ENCODE measurements around the gene SPSB1.
A peak's percentile ranks its signal among the peaks of the same experiment; 100 is the strongest.

The SPSB1 gene

GRCh38 chr1:9391620-9392019 is 98.9 kb downstream of the SPSB1 start:
- DNase-seq (ENCODE audit: low read depth), result no peak

GRCh38 chr1:9394010-9394409 is 101.3 kb downstream of the SPSB1 start:
- no peak for DNase-seq (ENCODE audit: low read depth)

GRCh38 chr1:9395018-9395417 is 102.3 kb downstream of the SPSB1 start:
- no peak for DNase-seq (ENCODE audit: low read depth)

DNA sequence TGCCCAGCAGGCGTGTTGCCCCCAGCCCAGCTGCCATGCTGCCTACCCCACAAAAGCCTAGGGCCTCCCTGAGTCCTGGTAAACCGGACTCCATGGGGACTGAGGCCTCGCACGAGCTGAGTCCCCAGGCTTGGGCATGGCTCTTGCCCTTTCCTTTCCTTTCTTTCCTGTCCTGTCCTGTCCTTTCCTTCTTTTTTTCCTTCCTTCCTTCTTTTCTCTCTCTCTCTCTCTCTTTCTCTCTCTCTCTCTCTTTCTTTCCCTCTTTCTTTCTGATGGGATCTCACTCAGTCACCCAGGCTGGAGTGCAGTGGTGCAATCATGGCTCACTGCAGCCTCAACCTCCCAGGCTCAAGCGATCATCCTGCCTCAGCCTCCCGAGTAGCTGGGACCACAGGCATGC is 104.4 kb downstream of the SPSB1 start:
- DNase-seq (ENCODE audit: low read depth), result no peak

DNA sequence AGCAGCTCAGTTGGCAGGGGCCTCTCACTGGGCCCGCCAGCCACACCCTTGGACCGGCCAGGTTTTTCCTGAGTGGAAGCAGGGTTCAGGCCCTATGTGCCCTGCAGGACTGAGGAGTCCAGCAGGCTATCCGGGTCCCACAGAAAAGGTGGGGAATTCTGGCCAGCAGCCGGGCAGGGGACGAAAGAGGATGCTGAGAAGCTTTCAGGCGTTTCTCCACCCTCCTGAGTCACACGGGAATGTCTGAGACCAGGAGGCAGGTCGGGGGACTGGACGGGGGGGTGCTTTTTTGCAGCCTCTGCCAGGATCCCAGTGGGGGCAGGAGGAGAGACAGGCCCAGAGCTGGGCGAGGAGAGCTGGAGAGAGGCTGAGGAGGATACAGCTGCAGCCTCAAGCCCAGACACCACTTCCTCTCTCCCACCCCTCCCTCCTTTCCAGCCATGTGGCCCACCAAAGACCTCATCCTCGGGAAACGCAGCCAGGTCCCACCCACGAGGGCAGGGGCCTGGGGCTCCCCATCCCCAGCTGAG is 105.4 kb downstream of the SPSB1 start:
- DNase-seq (ENCODE audit: low read depth), result no peak

DNA sequence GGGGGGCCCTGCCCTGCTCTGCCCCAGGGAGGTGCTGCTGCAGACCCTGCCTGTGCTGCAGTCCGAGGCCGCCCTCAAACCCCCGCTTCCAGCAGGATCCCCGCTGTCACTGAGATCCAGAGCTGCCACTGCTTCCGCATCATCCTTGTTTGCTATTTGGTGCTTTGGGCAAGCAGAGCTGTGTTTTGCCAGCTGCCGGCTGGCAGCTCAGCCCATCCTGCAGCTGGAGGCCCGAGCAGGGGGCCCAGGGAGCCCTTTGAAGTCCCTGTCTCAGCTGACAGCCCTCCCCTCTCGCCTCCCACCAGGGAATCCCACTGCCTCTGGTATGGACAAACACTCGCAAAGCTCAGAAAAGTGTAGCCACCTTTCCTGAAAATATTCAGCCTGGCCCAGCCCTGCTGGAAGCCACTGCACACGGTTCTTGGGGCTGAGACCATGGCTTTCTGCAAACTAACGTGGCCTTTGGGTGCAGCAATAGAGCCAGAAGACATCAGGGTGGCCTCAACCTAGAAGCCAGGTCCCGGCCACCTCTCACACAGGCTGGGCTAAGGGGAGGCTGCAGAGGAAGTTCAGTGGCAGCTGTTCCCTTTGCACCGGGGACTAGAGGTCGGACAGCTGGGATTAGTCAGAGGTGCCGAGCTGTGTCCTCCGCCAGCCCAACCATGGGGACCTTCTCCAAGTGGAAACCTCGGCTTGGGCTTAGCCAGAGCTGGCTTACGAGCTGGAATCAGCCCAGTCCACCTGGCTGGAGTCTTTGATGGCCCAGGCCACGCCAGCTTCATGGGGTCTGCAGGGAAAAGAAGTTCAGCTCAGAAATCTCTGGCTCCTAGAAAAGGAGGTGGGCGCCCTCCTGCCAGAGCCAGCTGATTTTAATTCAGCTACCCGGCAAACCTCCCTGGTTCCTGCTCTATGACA is 107.1 kb downstream of the SPSB1 start:
- no peak for DNase-seq (ENCODE audit: low read depth)

DNA sequence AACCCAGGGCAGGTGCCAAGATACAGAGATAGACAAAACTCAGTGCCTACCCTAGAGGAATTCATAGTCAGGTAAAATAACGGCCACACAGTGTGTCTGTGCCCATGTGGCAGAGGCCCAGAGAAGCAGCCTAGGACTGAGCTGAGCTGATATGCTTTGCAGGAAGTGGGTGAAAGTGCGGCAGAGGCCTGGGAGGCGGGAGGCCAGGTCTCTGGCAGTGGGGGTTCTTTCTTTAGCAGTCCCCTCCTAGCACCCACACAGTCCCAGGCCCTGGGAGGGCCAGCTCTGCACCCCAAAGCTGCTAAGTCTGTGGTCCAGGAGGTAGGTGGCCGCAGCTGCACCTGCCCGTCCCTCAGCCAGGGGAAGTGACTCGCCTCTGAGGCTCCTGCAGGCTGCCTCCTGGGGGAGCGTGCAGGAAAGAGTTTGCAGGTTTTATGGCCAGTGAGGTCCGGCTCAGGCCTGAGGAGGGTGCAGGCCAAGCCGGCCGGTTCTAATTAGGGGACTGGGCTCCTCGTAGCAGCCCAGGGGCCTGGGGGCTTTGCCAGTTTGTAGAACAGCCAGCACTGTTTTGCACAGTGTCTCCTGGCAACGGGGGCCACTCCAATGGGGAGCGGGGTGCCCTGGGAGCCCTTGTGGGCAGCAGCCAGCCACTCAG is 107.9 kb downstream of the SPSB1 start:
- DNase-seq (ENCODE audit: low read depth), result no peak

GRCh38 chr1:9401080-9401453 is 108.4 kb downstream of the SPSB1 start:
- no peak for DNase-seq (ENCODE audit: low read depth)

- no peak for DNase-seq (ENCODE audit: low read depth)
Measured at GRCh38 chr1:9402256-9402616, 109.5 kb downstream of the SPSB1 start.

DNA sequence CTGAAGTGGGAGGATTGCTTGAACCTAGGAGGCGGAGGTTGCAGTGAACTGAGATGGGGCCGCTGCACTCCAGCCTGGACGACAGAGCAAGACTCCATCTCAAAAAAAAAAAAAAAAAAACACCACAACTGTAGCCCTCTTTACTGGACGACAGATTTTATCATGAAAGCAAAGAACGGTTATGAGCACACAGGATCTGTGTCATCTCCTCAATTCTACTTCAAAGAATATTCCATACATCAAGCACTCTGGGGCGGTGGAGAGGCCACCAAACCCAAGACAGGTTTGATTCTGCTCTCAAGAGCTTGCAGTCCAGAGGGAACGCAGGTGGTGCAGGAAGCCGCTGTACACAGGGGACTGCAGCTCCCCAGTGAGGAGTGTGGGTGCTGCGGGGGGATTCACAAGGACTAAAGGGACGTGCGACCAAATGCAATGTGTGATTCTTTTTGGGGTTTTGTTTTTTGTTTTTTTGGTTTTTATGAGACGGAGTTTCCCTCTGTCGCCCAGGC is 110.1 kb downstream of the SPSB1 start:
- no peak for DNase-seq (ENCODE audit: low read depth)

DNA sequence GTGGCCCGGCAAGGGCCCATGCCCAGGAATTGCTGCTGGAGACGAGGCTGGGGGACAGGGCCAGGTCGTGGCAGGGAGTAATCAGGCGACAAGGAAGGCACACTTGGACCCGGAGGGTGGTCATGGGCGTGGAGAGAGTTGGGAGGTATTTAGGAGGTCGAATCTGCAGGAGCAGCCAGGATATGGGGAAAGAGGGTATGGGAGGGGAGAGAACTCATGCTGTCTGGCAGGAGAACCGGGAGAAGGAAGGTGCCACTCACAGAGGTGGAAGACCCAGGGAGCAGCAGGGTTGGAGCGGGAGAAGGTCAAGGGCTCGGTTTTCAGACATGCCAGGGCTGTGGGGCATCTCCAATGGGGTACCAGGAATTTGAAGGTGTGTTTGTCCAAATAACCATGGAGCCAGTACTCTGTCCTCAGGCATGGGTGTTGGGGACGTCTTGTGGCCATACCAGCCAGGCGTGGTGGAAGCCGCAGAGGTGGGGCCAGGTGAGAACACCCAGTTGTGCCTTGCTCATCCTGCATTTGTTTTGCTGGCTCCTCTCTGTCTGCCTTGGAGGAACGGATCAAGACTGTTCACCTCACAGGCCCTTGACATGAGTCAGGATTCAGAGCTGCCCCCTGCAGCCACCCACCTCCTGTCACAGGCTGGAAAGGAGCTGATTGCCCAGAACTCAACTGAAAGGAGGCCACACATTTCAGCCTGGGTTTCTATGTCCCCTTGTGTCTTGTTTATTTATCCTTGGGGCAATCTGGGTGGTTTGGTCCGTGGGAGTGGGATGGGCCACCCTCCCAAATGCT is 111.6 kb downstream of the SPSB1 start:
- DNase-seq (ENCODE audit: low read depth), result no peak

DNA sequence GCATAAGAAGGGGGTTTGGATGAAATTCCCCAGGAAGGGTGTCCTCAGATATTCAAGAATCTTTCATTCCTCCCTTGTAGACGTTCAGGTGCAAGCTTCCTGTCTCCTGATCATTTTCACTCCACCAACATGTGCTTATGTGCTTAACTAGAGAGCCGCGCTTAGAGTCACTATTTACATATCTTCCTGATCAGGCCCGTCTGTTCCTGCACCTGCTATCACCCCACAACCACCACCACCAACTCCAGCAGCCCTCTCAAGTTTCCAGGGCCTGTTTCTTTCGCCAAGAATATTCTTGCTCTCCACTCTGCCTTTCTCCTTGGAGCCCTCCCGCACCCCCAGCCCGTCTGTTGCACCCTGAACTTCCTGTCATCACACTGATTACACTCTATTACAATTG is 113.4 kb downstream of the SPSB1 start:
- no peak for DNase-seq (ENCODE audit: low read depth)

- no peak for DNase-seq (ENCODE audit: low read depth)
Measured at GRCh38 chr1:9410737-9411297, 118.1 kb downstream of the SPSB1 start.

DNA sequence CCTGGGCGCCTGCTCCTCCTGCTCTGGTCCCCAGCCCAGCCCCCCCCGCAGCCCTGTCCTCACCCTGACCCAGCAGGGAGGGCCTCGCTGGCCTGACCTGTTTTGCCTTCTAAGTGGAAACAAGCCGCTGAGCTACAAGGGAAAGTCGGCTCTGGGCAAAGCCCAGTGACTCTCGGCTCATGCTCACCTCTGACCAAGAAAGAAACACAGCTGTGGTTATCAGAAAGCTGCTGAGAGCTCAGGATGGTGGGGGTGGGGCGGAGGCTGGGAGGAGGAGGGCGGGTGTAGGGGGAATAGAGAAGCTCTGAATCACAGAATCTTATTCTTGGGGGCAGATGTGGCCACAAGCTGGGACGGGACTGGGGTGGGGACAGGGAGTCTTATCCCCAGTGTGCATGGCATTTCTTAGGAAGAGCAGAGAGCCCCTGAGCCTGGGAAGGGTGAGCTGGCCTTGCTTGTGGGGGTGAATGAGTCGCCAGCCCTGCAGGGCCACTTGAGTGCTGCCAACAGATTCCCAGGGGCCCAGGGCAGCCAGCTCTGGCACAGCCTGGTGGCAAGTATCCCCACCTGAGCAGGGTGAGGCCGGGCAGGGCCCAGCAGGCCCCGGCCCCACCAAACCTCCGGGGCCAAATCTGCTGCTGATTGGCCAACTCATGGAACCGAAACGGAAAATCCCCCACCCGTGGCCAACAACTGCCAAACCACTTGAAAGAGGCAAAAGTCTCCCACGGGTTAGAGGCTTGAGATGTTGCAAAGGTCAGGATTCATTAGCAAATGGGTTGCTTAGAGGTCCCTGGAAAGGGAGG is 120.6 kb downstream of the SPSB1 start:
- peak; percentile 58 for DNase-seq (ENCODE audit: low read depth)

GRCh38 chr1:9413877-9414213 is 121.2 kb downstream of the SPSB1 start:
- no peak for DNase-seq (ENCODE audit: low read depth)

DNA sequence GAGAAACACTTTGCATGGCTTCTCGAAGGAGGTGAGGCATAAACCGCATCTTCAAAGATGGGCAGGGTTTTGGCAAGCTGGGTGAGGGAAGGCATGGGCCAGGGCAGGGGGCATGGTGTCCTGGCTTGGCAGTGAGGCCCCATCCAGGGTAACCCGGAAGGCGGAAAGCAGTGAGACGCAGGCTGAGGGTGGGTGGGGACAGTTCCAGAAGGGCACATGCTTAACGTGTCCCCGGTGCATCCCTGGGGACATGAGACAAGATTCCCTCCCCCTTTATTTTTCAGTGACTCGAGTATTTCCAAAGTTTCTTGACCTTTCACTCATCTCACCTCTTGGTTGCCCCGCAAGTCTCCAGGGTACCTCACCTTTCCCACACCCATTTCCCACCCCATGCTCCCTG is 123.8 kb downstream of the SPSB1 start:
- no peak for DNase-seq (ENCODE audit: low read depth)

DNA sequence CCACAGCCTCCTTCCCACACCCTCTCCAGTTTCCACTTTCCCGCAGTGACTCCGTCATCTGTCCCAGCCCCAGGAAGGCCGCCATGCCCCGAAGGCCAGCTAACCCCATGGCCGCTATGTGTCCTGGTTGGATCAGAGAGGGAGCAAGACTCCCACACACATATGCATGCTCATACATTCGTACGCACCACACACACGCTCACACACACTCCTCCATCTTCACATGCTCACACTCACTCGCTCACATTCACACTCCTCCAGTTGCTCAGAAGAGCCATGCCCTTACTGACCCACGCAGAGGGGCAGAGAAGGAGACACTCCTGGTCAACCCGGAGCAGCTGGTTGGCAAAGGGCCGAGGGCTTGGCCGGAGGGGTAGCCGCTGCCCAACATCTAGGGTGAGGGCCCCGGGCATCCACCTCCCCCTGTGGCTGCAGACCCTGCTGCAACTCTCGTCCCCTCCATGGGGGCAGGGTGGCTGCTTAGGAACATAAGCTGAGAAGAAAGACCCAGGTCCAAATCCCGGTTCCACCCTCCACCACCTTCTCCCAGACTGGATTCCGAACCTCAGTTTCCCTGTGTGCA is 124.3 kb downstream of the SPSB1 start:
- DNase-seq (ENCODE audit: low read depth), result no peak

GRCh38 chr1:9417695-9418094 is 125.0 kb downstream of the SPSB1 start:
- DNase-seq (ENCODE audit: low read depth), result no peak

- DNase-seq (ENCODE audit: low read depth), result no peak
Measured at GRCh38 chr1:9418851-9419250, 126.2 kb downstream of the SPSB1 start.
